ENCODE results near the gene TM9SF1. TPM values are rescaled to one million over a fixed set of nuclear protein-coding genes. Genes with fewer than 3 reads are reported as not detected.
A peak's percentile ranks its signal among the peaks of the same experiment; 100 is the strongest.

TM9SF1 gene
- total RNA-seq, 1 donor from 2014 or later: 37.3 TPM

DNA sequence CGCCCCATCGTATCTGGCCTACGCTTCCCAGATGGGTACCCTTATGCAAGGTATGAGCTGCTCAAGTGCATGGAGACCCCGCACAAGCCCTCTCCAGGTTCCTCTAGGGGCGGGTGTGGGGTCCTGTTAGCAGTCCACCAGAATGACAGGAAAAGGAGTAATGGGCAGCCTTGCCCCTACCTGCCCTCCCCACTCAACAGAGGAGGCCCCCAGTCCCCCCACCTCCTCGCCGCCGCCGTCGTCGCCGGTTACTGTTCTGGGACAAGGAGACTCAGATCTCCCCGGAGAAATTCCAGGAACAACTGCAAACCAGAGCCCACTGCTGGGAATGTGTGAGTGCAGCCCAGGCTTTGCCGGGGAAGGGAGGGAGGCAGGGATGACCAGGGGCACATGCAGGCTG, 17.4 kb downstream of the TM9SF1 start:
- intact Hi-C loops (cut with DNase I): no loop called here
- H3K9me3 ChIP-seq: no peaks in the 10 kb centered on the region
- H3K27ac ChIP-seq: no peak overlapping the region
- peaks cover 14% of the 10 kb centered on the region for H3K4me1 ChIP-seq
- DNase-seq (ENCODE audit: extremely low spot score in 2 of 2): no peak
- no peak for TF ChIP-seq POLR2AphosphoS5 (IDR thresholded peaks at IDR 0.05; ENCODE audit: insufficient read depth in 1 of 2, low read depth in 1 of 2)
- H3K27me3 ChIP-seq: no peaks in the 10 kb centered on the region
- no peak overlapping the region for H3K4me3 ChIP-seq
- H3K36me3 ChIP-seq: peaks cover 0 to 6% of the 10 kb centered on the region in 2 donors

DNA sequence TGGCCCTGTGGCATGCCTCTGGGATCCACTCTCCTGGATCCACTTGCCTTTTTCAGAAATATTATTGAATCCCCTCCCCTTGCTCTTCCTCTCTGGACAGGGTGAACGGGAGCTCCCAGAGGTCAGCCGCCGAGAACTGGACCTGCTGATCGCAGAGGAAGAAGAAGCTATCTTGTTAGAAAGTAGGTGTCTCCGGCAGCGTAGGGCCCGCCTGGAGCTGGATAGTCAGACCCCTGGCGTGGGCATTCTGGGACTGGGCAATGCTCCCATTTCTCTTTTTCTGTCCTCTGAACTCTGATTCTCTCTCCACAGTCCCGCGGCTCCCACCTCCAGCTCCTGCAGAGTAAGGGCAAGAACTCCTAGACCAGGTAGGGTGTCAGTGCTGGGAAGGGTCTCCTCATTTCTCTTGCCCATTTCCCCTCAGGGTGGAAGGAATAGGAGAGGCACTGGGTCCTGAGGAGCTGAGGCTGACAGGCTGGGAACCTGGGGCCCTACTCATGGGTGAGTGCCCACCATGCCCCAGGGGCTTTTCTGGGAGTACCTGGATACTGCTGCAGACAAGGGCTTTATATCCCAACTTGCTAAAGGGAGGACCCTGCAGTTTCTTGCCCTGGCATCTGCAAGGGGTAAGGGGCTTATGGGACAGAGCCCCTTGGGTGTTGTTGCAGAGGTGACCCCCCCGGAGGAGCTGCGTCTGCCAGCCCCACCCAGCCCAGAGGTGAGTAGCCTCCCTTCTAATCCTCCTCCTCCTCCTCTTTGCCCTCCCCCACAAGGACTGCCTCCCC, 18.0 kb downstream of the TM9SF1 start:
- H3K27me3 ChIP-seq: no peaks in the 10 kb centered on the region
- intact Hi-C loops (cut with DNase I): no loop called here
- no peak for DNase-seq (ENCODE audit: extremely low spot score in 2 of 2)

DNA sequence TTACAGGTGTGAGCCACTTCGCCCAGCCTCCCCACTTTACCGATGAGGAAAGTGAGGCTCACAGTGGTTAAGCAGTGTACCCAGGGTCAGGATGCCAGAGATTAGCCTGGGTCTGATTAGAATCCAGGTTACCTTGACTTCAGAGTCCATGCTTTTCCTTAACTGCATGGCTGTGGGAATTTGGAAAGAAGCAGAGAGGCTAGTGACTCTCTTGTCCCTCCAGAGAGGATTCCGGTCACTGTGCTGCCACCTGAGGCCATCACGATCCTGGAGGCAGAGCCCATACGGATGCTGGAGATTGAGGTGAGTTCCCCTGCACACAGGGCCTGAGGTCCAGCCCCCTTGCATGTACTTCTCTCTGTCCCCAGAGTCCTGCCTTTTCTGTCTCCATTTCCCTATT, 18.6 kb downstream of the TM9SF1 start:
- H3K36me3 ChIP-seq: peaks cover 0 to 4% of the 10 kb centered on the region in 2 donors

More for the DNA sequence above, 18.0 kb downstream of the TM9SF1 start:
- peaks cover 0 to 4% of the 10 kb centered on the region in 2 donors for H3K36me3 ChIP-seq
- H3K27ac ChIP-seq: no peak overlapping the region
- no peak for TF ChIP-seq POLR2AphosphoS5 (IDR thresholded peaks at IDR 0.05; ENCODE audit: insufficient read depth in 1 of 2, low read depth in 1 of 2)
- TF ChIP-seq, protein P1, sequence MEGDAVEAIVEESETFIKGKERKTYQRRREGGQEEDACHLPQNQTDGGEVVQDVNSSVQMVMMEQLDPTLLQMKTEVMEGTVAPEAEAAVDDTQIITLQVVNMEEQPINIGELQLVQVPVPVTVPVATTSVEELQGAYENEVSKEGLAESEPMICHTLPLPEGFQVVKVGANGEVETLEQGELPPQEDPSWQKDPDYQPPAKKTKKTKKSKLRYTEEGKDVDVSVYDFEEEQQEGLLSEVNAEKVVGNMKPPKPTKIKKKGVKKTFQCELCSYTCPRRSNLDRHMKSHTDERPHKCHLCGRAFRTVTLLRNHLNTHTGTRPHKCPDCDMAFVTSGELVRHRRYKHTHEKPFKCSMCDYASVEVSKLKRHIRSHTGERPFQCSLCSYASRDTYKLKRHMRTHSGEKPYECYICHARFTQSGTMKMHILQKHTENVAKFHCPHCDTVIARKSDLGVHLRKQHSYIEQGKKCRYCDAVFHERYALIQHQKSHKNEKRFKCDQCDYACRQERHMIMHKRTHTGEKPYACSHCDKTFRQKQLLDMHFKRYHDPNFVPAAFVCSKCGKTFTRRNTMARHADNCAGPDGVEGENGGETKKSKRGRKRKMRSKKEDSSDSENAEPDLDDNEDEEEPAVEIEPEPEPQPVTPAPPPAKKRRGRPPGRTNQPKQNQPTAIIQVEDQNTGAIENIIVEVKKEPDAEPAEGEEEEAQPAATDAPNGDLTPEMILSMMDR (IDR thresholded peaks at IDR 0.05): no peak
- TF ChIP-seq POLR2A (IDR thresholded peaks at IDR 0.05): no peak
- no peak overlapping the region for H3K4me3 ChIP-seq
- no peaks in the 10 kb centered on the region for H3K9me3 ChIP-seq
- H3K4me1 ChIP-seq: peaks cover 16% of the 10 kb centered on the region

DNA sequence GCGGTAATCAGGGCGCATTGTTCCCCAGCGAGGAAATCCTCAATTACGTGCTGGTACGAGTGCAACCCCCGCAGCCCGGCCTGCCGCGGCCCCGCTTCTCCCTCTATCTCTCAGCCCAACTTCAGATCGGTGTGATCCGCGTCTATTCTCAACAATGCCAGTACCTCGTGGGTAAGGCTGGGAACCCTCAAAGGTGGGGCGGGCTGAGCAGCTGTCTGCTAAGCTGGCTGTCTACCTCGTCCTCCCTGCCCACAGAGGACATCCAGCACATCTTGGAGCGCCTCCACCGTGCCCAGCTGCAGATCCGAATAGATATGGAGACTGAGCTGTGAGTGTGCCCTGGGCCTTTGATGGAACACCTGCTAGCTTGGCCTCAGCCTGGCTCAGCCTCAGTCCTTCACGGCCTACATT, 22.4 kb downstream of the TM9SF1 start:
- H3K36me3 ChIP-seq: no peaks in the 10 kb centered on the region
- H3K4me3 ChIP-seq: peak overlapping the region in 1 of 2 donors; percentile 41
- H3K9me3 ChIP-seq: no peaks in the 10 kb centered on the region
- H3K27me3 ChIP-seq: no peaks in the 10 kb centered on the region
- no peak for DNase-seq (ENCODE audit: extremely low spot score in 2 of 2)
- no peak overlapping the region for H3K27ac ChIP-seq
- intact Hi-C loops (cut with DNase I): no loop called here
- TF ChIP-seq POLR2A (IDR thresholded peaks at IDR 0.05) (no peak), POLR2AphosphoS5 (IDR thresholded peaks at IDR 0.05; ENCODE audit: insufficient read depth in 1 of 2, low read depth in 1 of 2) (no peak)
- TF ChIP-seq, protein P1 (IDR thresholded peaks at IDR 0.05): no peak
- peaks cover 15% of the 10 kb centered on the region for H3K4me1 ChIP-seq

More for the DNA sequence above, 18.6 kb downstream of the TM9SF1 start:
- Histone ChIP-seq H3K27ac (no peak overlapping the region), H3K27me3 (no peaks in the 10 kb centered on the region), H3K9me3 (no peaks in the 10 kb centered on the region), H3K4me3 (no peak overlapping the region), H3K4me1 (peaks cover 23% of the 10 kb centered on the region)
- TF ChIP-seq POLR2AphosphoS5 (IDR thresholded peaks at IDR 0.05; ENCODE audit: insufficient read depth in 1 of 2, low read depth in 1 of 2) (no peak), POLR2A (IDR thresholded peaks at IDR 0.05) (no peak)
- TF ChIP-seq, protein P1 (IDR thresholded peaks at IDR 0.05): no peak
- no peak for DNase-seq (ENCODE audit: extremely low spot score in 2 of 2)
- intact Hi-C loops (cut with DNase I): no loop called here

DNA sequence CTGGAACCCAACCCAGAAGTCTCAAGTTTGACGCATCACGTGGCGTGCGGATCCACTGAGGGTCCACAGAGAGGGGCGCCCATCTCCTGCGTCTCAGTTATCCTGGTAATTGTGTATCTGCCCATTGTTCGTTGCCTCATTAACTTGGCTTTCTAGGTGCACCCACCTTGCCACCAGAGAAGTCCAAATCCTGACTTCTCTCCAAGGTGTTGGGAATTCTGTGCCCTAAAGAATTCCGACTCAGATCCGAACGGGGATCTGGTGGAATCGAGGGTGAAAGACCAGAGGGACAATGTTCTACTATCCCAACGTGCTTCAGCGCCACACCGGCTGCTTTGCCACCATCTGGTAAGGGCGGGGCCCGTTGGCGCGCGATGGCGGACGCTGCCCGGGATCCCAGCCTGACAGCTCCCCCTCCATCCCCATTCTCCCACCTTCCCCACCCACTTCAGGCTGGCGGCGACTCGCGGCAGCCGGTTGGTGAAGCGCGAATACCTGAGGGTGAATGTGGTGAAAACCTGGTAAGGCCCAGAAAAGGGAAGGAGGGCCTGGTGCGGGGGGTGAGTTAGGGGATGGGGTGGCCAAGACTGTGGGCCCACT, 22.9 kb downstream of the TM9SF1 start:
- H3K27ac ChIP-seq: no peak overlapping the region
- peak overlapping the region; percentile 31 to 41 for H3K4me3 ChIP-seq
- no peaks in the 10 kb centered on the region for H3K9me3 ChIP-seq
- intact Hi-C loops (cut with DNase I): no loop called here
- TF ChIP-seq, protein P1 (IDR thresholded peaks at IDR 0.05): no peak
- TF ChIP-seq POLR2A (IDR thresholded peaks at IDR 0.05) (no peak), POLR2AphosphoS5 (IDR thresholded peaks at IDR 0.05; ENCODE audit: insufficient read depth in 1 of 2, low read depth in 1 of 2) (no peak)
- H3K36me3 ChIP-seq: peaks cover 0 to 3% of the 10 kb centered on the region in 2 donors
- DNase-seq (ENCODE audit: extremely low spot score in 2 of 2): no peak
- peaks cover 15% of the 10 kb centered on the region for H3K4me1 ChIP-seq
- no peaks in the 10 kb centered on the region for H3K27me3 ChIP-seq
